GM19023 (cell line): Measurements from ENCODE around the gene FAM9B.

Source experiments
- ATAC-seq: cut with Tn5 transposase; IDR thresholded peaks from one replicate; pipeline ENCODE4 v1.9.1; 2021; ENCODE audit warnings: mild to moderate bottlenecking, moderate library complexity; ENCODE audit not compliant: unreplicated experiment

FAM9B gene

GRCh38 chrX:8981723-8982122 lies 52.2 kb downstream of the FAM9B start:
- ATAC-seq: no peak

GRCh38 chrX:8980756-8981155 lies 53.2 kb downstream of the FAM9B start:
- ATAC-seq: no peak
